Measurements from ENCODE around the gene SEMA4G.

The SEMA4G gene

GRCh38 chr10:101008823-101009423, 39.6 kb downstream of the SEMA4G start:
- no peak for DNase-seq (ENCODE audit: extremely low read depth, low read depth)
- TF ChIP-seq, protein P1, sequence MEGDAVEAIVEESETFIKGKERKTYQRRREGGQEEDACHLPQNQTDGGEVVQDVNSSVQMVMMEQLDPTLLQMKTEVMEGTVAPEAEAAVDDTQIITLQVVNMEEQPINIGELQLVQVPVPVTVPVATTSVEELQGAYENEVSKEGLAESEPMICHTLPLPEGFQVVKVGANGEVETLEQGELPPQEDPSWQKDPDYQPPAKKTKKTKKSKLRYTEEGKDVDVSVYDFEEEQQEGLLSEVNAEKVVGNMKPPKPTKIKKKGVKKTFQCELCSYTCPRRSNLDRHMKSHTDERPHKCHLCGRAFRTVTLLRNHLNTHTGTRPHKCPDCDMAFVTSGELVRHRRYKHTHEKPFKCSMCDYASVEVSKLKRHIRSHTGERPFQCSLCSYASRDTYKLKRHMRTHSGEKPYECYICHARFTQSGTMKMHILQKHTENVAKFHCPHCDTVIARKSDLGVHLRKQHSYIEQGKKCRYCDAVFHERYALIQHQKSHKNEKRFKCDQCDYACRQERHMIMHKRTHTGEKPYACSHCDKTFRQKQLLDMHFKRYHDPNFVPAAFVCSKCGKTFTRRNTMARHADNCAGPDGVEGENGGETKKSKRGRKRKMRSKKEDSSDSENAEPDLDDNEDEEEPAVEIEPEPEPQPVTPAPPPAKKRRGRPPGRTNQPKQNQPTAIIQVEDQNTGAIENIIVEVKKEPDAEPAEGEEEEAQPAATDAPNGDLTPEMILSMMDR (IDR thresholded peaks at IDR 0.05; ENCODE audit: low read depth, low read length): no peak

GRCh38 chr10:101010329-101010728, 41.0 kb downstream of the SEMA4G start:
- TF ChIP-seq, protein P1 (IDR thresholded peaks at IDR 0.05; ENCODE audit: low read depth, low read length): no peak
- no peak for DNase-seq (ENCODE audit: extremely low read depth, low read depth)

DNA sequence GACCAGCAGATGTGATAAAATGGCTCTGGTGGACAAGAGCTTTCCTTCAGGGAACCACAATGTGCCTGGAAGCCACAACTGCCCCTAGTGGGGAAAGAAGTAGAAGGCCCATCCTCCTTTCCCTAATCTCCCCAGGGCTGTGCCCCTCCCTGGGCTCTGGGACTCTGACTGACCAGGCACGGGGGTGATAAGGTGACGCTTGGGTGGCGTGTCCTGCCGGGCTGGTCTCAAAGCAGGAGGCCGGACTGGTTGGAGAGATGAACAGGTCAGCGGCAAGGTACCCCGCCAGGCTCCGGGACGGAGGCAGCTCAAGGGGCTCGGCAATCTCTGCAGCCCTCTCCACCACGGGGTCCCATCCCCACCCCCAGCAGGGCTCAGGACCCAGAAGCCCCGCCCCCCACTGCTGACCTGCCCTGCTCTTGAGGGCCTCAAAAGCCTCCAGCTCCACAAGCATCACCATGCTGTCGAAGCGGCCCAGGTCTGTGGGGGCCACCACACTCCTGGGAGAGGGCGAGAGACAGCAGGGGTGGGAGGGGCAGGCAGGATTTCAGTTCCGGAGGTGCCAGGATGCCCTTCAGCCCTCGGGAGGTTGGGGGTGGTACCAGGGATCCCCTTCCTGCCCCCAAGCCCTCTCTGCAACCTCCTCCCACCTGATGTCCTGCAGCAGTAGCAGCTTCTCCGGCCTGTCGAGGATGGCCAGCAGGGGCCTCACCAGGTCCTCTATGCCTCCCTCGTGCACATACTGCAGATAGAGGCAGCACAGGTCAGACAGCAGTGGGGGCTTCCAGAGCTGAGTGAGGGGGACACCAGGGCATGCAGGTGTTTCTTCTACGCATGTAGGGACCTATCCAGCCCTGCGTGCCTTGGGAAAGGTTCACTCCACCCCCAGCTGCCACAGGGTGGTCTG, 42.5 kb downstream of the SEMA4G start:
- no peak for DNase-seq (ENCODE audit: extremely low read depth, low read depth)
- TF ChIP-seq, protein P1 (IDR thresholded peaks at IDR 0.05; ENCODE audit: low read depth, low read length): peak; percentile 33

- TF ChIP-seq, protein P1 (IDR thresholded peaks at IDR 0.05; ENCODE audit: low read depth, low read length): peak; percentile 77
- DNase-seq (ENCODE audit: extremely low read depth, low read depth): peak; percentile 76
These were observed 43.4 kb downstream of the SEMA4G start for GRCh38 chr10:101012525-101013364.

- TF ChIP-seq, protein P1 (IDR thresholded peaks at IDR 0.05; ENCODE audit: low read depth, low read length): no peak
- DNase-seq (ENCODE audit: extremely low read depth, low read depth): no peak
These were observed 44.1 kb downstream of the SEMA4G start for GRCh38 chr10:101013365-101013825.

DNA sequence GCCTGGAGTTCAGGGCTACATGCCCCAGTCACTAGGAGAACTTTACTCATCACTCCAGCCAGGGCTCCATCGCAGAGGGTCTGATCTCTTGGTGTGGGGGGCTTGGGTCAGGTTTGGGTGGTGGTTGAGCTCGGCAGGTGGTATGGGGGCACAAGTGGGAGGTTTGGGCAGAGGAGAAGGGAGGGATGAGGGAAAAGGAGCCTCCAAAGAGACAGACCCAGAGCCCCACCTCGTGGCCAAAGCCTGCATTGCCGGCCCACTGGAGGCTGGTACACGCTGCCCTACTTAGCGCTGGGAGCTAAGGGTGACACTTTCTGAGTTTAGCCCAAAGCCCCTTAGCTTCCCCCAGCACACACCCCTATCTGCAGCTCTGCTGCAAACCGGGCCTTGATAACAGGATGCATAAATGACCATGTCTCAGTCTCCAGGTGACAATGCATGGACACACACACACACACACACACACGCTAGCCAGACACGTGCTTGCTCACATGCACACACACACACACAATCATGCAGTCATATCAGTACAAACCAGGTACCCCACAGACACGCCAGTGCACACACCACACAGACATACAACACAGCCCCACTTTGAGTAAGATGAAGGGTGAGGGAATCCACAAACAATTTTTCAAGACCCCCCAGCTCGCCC, 45.1 kb downstream of the SEMA4G start:
- TF ChIP-seq, protein P1 (IDR thresholded peaks at IDR 0.05; ENCODE audit: low read depth, low read length): peak; percentile 97

More for the DNA sequence above, 45.1 kb downstream of the SEMA4G start:
- no peak for DNase-seq (ENCODE audit: extremely low read depth, low read depth)

All from AG09319 (cell line).